Ecto neural progenitor cell (in vitro differentiated cells): ENCODE results near the gene HLA-E.
"Not testable (repeated sequence)": the region's sequence is repeated elsewhere in the genome, so short reads cannot be mapped to it uniquely, and the experiment has no call there.

Experiments used
- DNase-seq: peaks from one replicate; pipeline ENCODE4 v3.0.0-alpha.2; 2018; ENCODE audit warnings: low spot score

HLA-E gene

GRCh38 chr6:30481211-30481964, 7.9 kb upstream of the HLA-E start:
- DNase-seq, result peak; percentile 60

- peak; percentile 88 for DNase-seq
These were observed 7.2 kb upstream of the HLA-E start for GRCh38 chr6:30481965-30482644.

- no peak for DNase-seq
These were observed 5.5 kb upstream of the HLA-E start for GRCh38 chr6:30483677-30484279.

GRCh38 chr6:30485236-30485635, 4.1 kb upstream of the HLA-E start:
- DNase-seq, result no peak

GRCh38 chr6:30487926-30488325, 1.4 kb upstream of the HLA-E start:
- DNase-seq, result no peak

- not testable (repeated sequence) for DNase-seq
These were observed 620 bp upstream of the HLA-E start for GRCh38 chr6:30488697-30489080.

- peak; percentile 87 for DNase-seq
These were observed 942 bp downstream of the HLA-E start for GRCh38 chr6:30490026-30490876.

- not testable (repeated sequence) for DNase-seq
These were observed 2.1 kb downstream of the HLA-E start for GRCh38 chr6:30491291-30491953.

GRCh38 chr6:30491991-30492952, 3.0 kb downstream of the HLA-E start:
- DNase-seq, result no peak

- DNase-seq, result peak; percentile 57
These were observed 4.4 kb downstream of the HLA-E start for GRCh38 chr6:30493643-30494250.

- DNase-seq, result no peak
These were observed 5.1 kb downstream of the HLA-E start for GRCh38 chr6:30494291-30494861.

GRCh38 chr6:30495060-30495459, 5.8 kb downstream of the HLA-E start:
- not testable (repeated sequence) for DNase-seq

- no peak for DNase-seq
These were observed 6.7 kb downstream of the HLA-E start for GRCh38 chr6:30495993-30496392.

- not testable (repeated sequence) for DNase-seq
These were observed 7.9 kb downstream of the HLA-E start for GRCh38 chr6:30497261-30497599.

- DNase-seq, result no peak
These were observed 8.4 kb downstream of the HLA-E start for GRCh38 chr6:30497714-30498113.

GRCh38 chr6:30498705-30499104, 9.4 kb downstream of the HLA-E start:
- not testable (repeated sequence) for DNase-seq

- DNase-seq, result no peak
These were observed 11.4 kb downstream of the HLA-E start for GRCh38 chr6:30500421-30501355.
